Measurements from ENCODE around the gene KL. TPM values are rescaled to one million over a fixed set of nuclear protein-coding genes. Genes with fewer than 3 reads are reported as not detected.

Gene KL
- total RNA-seq, 1 experiment from 2014 or later, result 1.3 TPM

GRCh38 chr13:32987462-32987861, 28.8 kb upstream of the KL start:
- intact Hi-C loops (cut with micrococcal nuclease; ENCODE audit: unreplicated experiment), result no loop called here
- CTCF ChIA-PET, result no interaction called here

GRCh38 chr13:32988608-32989289, 27.5 kb upstream of the KL start:
- peaks cover 8% of the 10 kb centered on the region for H3K27me3 Mint-ChIP-seq (ENCODE audit: insufficient read depth, unreplicated experiment)
- Histone ChIP-seq H3K4me3 (ENCODE audit: low read depth, low read length) (no peak overlapping the region), H3K36me3 (ENCODE audit: control insufficient read depth, insufficient read depth, low read length) (no peaks in the 10 kb centered on the region), H3K27me3 (replicated peaks; ENCODE audit: control insufficient read depth, insufficient read depth, low read length) (no peaks in the 10 kb centered on the region), H3K4me1 (no peaks in the 10 kb centered on the region), H3K9me3 (no peaks in the 10 kb centered on the region; the same call in 1 of the 2 replicates)
- H3K27ac Mint-ChIP-seq (ENCODE audit: unreplicated experiment), result no peak overlapping the region
- H3K36me3 Mint-ChIP-seq (ENCODE audit: insufficient read depth, unreplicated experiment), result no peaks in the 10 kb centered on the region
- no peaks in the 10 kb centered on the region for H3K4me1 Mint-ChIP-seq (ENCODE audit: low read depth, unreplicated experiment)
- no peak for DNase-seq
- intact Hi-C loops (cut with micrococcal nuclease; ENCODE audit: unreplicated experiment), result no loop called here
- ChIA-PET POLR2A (no interaction called here), CTCF (no interaction called here)
- no peak for TF ChIP-seq CTCF (IDR thresholded peaks at IDR 0.05; ENCODE audit: insufficient read depth in 1 of 2, low read depth in 1 of 2, low read length in 1 of 2, severe bottlenecking in 1 of 2, unreplicated experiment in 1 of 2)
- no TSS peak for BruUV-seq (replicated peaks)
- H3K9me3 Mint-ChIP-seq (ENCODE audit: unreplicated experiment), result peaks cover 12% of the 10 kb centered on the region
- no peak overlapping the region for H3K4me3 Mint-ChIP-seq (ENCODE audit: unreplicated experiment)

More at GRCh38 chr13:32987462-32987861, 28.8 kb upstream of the KL start:
- no peaks in the 10 kb centered on the region for H3K36me3 ChIP-seq (ENCODE audit: control insufficient read depth, insufficient read depth, low read length)
- POLR2A ChIA-PET, result no interaction called here
- DNase-seq, result no peak
- H3K27me3 Mint-ChIP-seq (ENCODE audit: insufficient read depth, unreplicated experiment), result peaks cover 8% of the 10 kb centered on the region
- no peaks in the 10 kb centered on the region for H3K4me1 Mint-ChIP-seq (ENCODE audit: low read depth, unreplicated experiment)
- no peak overlapping the region for H3K4me3 ChIP-seq (ENCODE audit: low read depth, low read length)
- no TSS peak for BruUV-seq (replicated peaks)
- TF ChIP-seq CTCF (IDR thresholded peaks at IDR 0.05; ENCODE audit: insufficient read depth in 1 of 2, low read depth in 1 of 2, low read length in 1 of 2, severe bottlenecking in 1 of 2, unreplicated experiment in 1 of 2), result no peak
- H3K4me1 ChIP-seq, result no peaks in the 10 kb centered on the region
- no peaks in the 10 kb centered on the region; the same call in 1 of the 2 replicates for H3K9me3 ChIP-seq
- no peaks in the 10 kb centered on the region for H3K36me3 Mint-ChIP-seq (ENCODE audit: insufficient read depth, unreplicated experiment)
- no peak overlapping the region for H3K27ac Mint-ChIP-seq (ENCODE audit: unreplicated experiment)
- no peaks in the 10 kb centered on the region for H3K27me3 ChIP-seq (replicated peaks; ENCODE audit: control insufficient read depth, insufficient read depth, low read length)
- H3K4me3 Mint-ChIP-seq (ENCODE audit: unreplicated experiment), result no peak overlapping the region
- peaks cover 12% of the 10 kb centered on the region for H3K9me3 Mint-ChIP-seq (ENCODE audit: unreplicated experiment)

- POLR2A ChIA-PET, result no interaction called here
Measured at GRCh38 chr13:32989290-32989667, 26.9 kb upstream of the KL start.

More at GRCh38 chr13:32989290-32989667, 26.9 kb upstream of the KL start:
- Histone ChIP-seq H3K27me3 (replicated peaks; ENCODE audit: control insufficient read depth, insufficient read depth, low read length) (no peaks in the 10 kb centered on the region), H3K4me1 (no peaks in the 10 kb centered on the region), H3K9me3 (no peaks in the 10 kb centered on the region; the same call in 1 of the 2 replicates), H3K36me3 (ENCODE audit: control insufficient read depth, insufficient read depth, low read length) (no peaks in the 10 kb centered on the region), H3K4me3 (ENCODE audit: low read depth, low read length) (no peak overlapping the region)
- no peak overlapping the region for H3K4me3 Mint-ChIP-seq (ENCODE audit: unreplicated experiment)
- no TSS peak for BruUV-seq (replicated peaks)
- TF ChIP-seq CTCF (IDR thresholded peaks at IDR 0.05; ENCODE audit: insufficient read depth in 1 of 2, low read depth in 1 of 2, low read length in 1 of 2, severe bottlenecking in 1 of 2, unreplicated experiment in 1 of 2), result no peak
- peaks cover 8% of the 10 kb centered on the region for H3K27me3 Mint-ChIP-seq (ENCODE audit: insufficient read depth, unreplicated experiment)
- CTCF ChIA-PET, result no interaction called here
- no peak overlapping the region for H3K27ac Mint-ChIP-seq (ENCODE audit: unreplicated experiment)
- H3K36me3 Mint-ChIP-seq (ENCODE audit: insufficient read depth, unreplicated experiment), result no peaks in the 10 kb centered on the region
- no peaks in the 10 kb centered on the region for H3K4me1 Mint-ChIP-seq (ENCODE audit: low read depth, unreplicated experiment)
- no peak for DNase-seq
- intact Hi-C loops (cut with micrococcal nuclease; ENCODE audit: unreplicated experiment), result no loop called here
- H3K9me3 Mint-ChIP-seq (ENCODE audit: unreplicated experiment), result peaks cover 7% of the 10 kb centered on the region
